Suppressor macrophage (primary cell): ENCODE data around the gene SCMH1.
"Not testable (repeated sequence)": the region's sequence is repeated elsewhere in the genome, so short reads cannot be mapped to it uniquely, and the experiment has no call there.

Experiments used
- DNase-seq, 4 experiments: peaks; one replicate each; pipeline ENCODE4 v3.0.0-alpha.2; 2020 to 2022

The SCMH1 gene

GRCh38 chr1:41211608-41212007, 30.5 kb downstream of the SCMH1 start:
- not testable (repeated sequence) for DNase-seq

- DNase-seq: not testable (repeated sequence)
Observed at GRCh38 chr1:41207053-41207452, 35.1 kb downstream of the SCMH1 start.

GRCh38 chr1:41200728-41201127, 41.4 kb downstream of the SCMH1 start:
- DNase-seq: no peak

GRCh38 chr1:41199375-41199774, 42.7 kb downstream of the SCMH1 start:
- DNase-seq: no peak

GRCh38 chr1:41192456-41193178, 49.5 kb downstream of the SCMH1 start:
- no peak for DNase-seq

- no peak for DNase-seq
Observed at GRCh38 chr1:41184446-41184845, 57.7 kb downstream of the SCMH1 start.

GRCh38 chr1:41178230-41178629, 63.9 kb downstream of the SCMH1 start:
- not testable (repeated sequence) for DNase-seq

GRCh38 chr1:41175546-41175945, 66.6 kb downstream of the SCMH1 start:
- no peak for DNase-seq

- DNase-seq: no peak
Observed at GRCh38 chr1:41174170-41174569, 67.9 kb downstream of the SCMH1 start.

GRCh38 chr1:41173651-41174050, 68.5 kb downstream of the SCMH1 start:
- DNase-seq: no peak

- DNase-seq: no peak
Observed at GRCh38 chr1:41171266-41171874, 70.7 kb downstream of the SCMH1 start.

GRCh38 chr1:41169799-41170180, 72.3 kb downstream of the SCMH1 start:
- DNase-seq: no peak

- no peak for DNase-seq
Observed at GRCh38 chr1:41169066-41169798, 72.9 kb downstream of the SCMH1 start.

- DNase-seq: no peak
Observed at GRCh38 chr1:41167667-41168066, 74.4 kb downstream of the SCMH1 start.

- no peak for DNase-seq
Observed at GRCh38 chr1:41164727-41165126, 77.4 kb downstream of the SCMH1 start.

- DNase-seq: no peak
Observed at GRCh38 chr1:41162441-41162840, 79.7 kb downstream of the SCMH1 start.

- no peak for DNase-seq
Observed at GRCh38 chr1:41161846-41162245, 80.3 kb downstream of the SCMH1 start.

- DNase-seq: no peak
Observed at GRCh38 chr1:41160498-41161110, 81.5 kb downstream of the SCMH1 start.

- no peak for DNase-seq
Observed at GRCh38 chr1:41158966-41159365, 83.1 kb downstream of the SCMH1 start.

- DNase-seq: peak in 3 of 4 experiments; percentile 3 to 24 (median 5)
Observed at GRCh38 chr1:41158147-41158875, 83.8 kb downstream of the SCMH1 start.

GRCh38 chr1:41155105-41155504, 87.0 kb downstream of the SCMH1 start:
- DNase-seq: no peak

GRCh38 chr1:41153750-41154274, 88.3 kb downstream of the SCMH1 start:
- no peak for DNase-seq
